HCT116 (cell line): Measurements from ENCODE around the gene OCEL1. TPM values are rescaled to one million over a fixed set of nuclear protein-coding genes. Genes with fewer than 3 reads are reported as not detected.

Source experiments
- ATAC-seq: fragments of 200-7000 bp; cut with Tn5 transposase; 2 replicates; pipeline ENCODE4 v1.9.1; 2020; ENCODE audit warnings: mild to moderate bottlenecking, moderate library complexity
- BruUV-seq: library from RNA; stranded (reverse); fragments of 400-500 nt; replicated peaks from 2 replicates; lab custom pipeline; 2021; lab: Mats Ljungman, UMichigan
- CTCF ChIA-PET: fragments of 300-600 bp; sonication (Branson Sonifier 250); formaldehyde crosslinking; loops from one replicate; lab custom pipeline; 2021; ENCODE audit warnings: antibody characterized with exemption; lab: Charles Lee
- POLR2A ChIA-PET: fragments of 300-600, 350-600 bp; sonication (Branson Sonifier 250); formaldehyde crosslinking; loops from one replicate; lab custom pipeline; 2021; ENCODE audit warnings: antibody characterized with exemption; lab: Charles Lee
- RAD21 ChIA-PET, 2 experiments: fragments of 300-600 bp; sonication (Branson Sonifier 250); formaldehyde crosslinking; loops; one replicate each; lab custom pipeline; 2023; ENCODE audit warnings: low total read pairs in 2 of 2; ENCODE audit not compliant: uncharacterized antibody in 2 of 2, unreplicated experiment in 2 of 2, low non-redundant PET in 1 of 2; lab: Charles Lee
- DNase-seq: peaks from one replicate; pipeline ENCODE4 v3.0.0-alpha.2; 2010; ENCODE audit warnings: low read depth, low spot score
- H2AFZ ChIP-seq: fragments of 200-600 bp; shearing (Covaris generic), sonication (generic); 2 replicates; pipeline ENCODE4 v1.6.1; 2017; ENCODE audit warnings: low read depth, mixed run types, mixed read lengths, antibody characterized with exemption, low read length; ENCODE audit not compliant: poor library complexity, severe bottlenecking
- H3K27ac ChIP-seq: 2 replicates; pipeline ENCODE4 v1.5.1; 2012; ENCODE audit warnings: low read depth, low read length
- H3K27me3 ChIP-seq: fragments of 200-600 bp; sonication (generic); 2 replicates; pipeline ENCODE4 v1.6.1; 2016; ENCODE audit warnings: mixed run types, low read length, mixed read lengths; ENCODE audit not compliant: insufficient read depth
- H3K36me3 ChIP-seq, 2 experiments: fragments of 200-500 bp in 1 of 2; fragments of 200-600 bp in 1 of 2; sonication (Bioruptor generic) in 1 of 2; sonication (generic) in 1 of 2; 2 replicates each; pipeline versions ENCODE4 v1.5.1 to v1.6.1; 2014 to 2016; ENCODE audit warnings: low read length in 2 of 2, inconsistent platforms in 1 of 2, mixed read lengths in 1 of 2, mixed run types in 1 of 2; ENCODE audit not compliant: insufficient read depth in 2 of 2, control insufficient read depth in 1 of 2
- H3K4me1 ChIP-seq, 2 experiments: fragments of 200-600 bp in 1 of 2; sonication (generic) in 1 of 2; 2 replicates each; pipeline versions ENCODE4 v1.5.1 to v1.6.1; 2012 to 2017; ENCODE audit warnings: low read length in 2 of 2, inconsistent platforms in 1 of 2, mild to moderate bottlenecking in 1 of 2, mixed read lengths in 1 of 2, mixed run types in 1 of 2, moderate library complexity in 1 of 2; ENCODE audit not compliant: insufficient read depth in 2 of 2, control insufficient read depth in 1 of 2
- H3K4me2 ChIP-seq: fragments of 200-600 bp; sonication (generic); 2 replicates; pipeline ENCODE4 v1.6.1; 2017; ENCODE audit warnings: mixed run types, low read length, mixed read lengths
- H3K4me3 ChIP-seq, 2 experiments: fragments of 200-600 bp in 1 of 2; sonication (generic) in 1 of 2; replicated peaks in 1 of 2; 2 replicates each; pipeline ENCODE4 v1.5.1; 2011 to 2016; ENCODE audit warnings: low read length in 2 of 2, control low read depth in 1 of 2, low read depth in 1 of 2, mild to moderate bottlenecking in 1 of 2, mixed read lengths in 1 of 2, mixed run types in 1 of 2
- H3K79me2 ChIP-seq: fragments of 200-600 bp; sonication (generic); 2 replicates; pipeline ENCODE4 v1.6.1; 2017; ENCODE audit warnings: mild to moderate bottlenecking, mixed run types, low read length, moderate library complexity, mixed read lengths; ENCODE audit not compliant: insufficient read depth
- H3K9ac ChIP-seq: fragments of 200-600 bp; sonication (generic); 2 replicates; pipeline ENCODE4 v1.6.1; 2016; ENCODE audit warnings: low read length, mixed read lengths
- H3K9me2 ChIP-seq: fragments of 200-600 bp; sonication (generic), shearing (Covaris generic); 2 replicates; pipeline ENCODE4 v1.6.1; 2017; ENCODE audit warnings: mixed run types, mild to moderate bottlenecking, moderate library complexity; ENCODE audit not compliant: insufficient read depth
- H3K9me3 ChIP-seq, 2 experiments: fragments of 200-500 bp in 1 of 2; fragments of 200-600 bp in 1 of 2; sonication (Bioruptor generic) in 1 of 2; sonication (generic) in 1 of 2; 2 replicates each; pipeline ENCODE4 v1.6.1; 2014 to 2017; ENCODE audit warnings: low read length in 2 of 2, mixed read lengths in 2 of 2, inconsistent platforms in 1 of 2, low read depth in 1 of 2, mild to moderate bottlenecking in 1 of 2, mixed run types in 1 of 2, moderate library complexity in 1 of 2; ENCODE audit not compliant: control insufficient read depth in 1 of 2, insufficient read depth in 1 of 2
- H4K20me1 ChIP-seq: fragments of 200-600 bp; sonication (generic), shearing (Covaris generic); 2 replicates; pipeline ENCODE4 v1.6.1; 2017; ENCODE audit warnings: mixed run types, mild to moderate bottlenecking, moderate library complexity; ENCODE audit not compliant: insufficient read depth
- ATF3 ChIP-seq: IDR thresholded peaks from 2 replicates; pipeline ENCODE4 v1.6.1; 2012
- CBX3 ChIP-seq: IDR thresholded peaks from 2 replicates; pipeline ENCODE4 v1.6.1; 2012; ENCODE audit warnings: low read depth
- CEBPB ChIP-seq: IDR thresholded peaks from 2 replicates; pipeline ENCODE4 v1.6.1; 2012; ENCODE audit warnings: low read depth
- EZH2 ChIP-seq: fragments of 200-600 bp; sonication (generic); IDR thresholded peaks from 2 replicates; pipeline ENCODE4 v1.6.1; 2017; ENCODE audit warnings: antibody characterized with exemption, mixed run types
- JUND ChIP-seq: IDR thresholded peaks from 2 replicates; pipeline ENCODE4 v1.6.1; 2012
- POLR2AphosphoS5 ChIP-seq: IDR thresholded peaks from 2 replicates; pipeline ENCODE4 v1.6.1; 2011; ENCODE audit warnings: mild to moderate bottlenecking, low read depth, low read length, moderate library complexity
- RAD21 ChIP-seq: IDR thresholded peaks from 2 replicates; pipeline ENCODE4 v1.6.1; 2012; ENCODE audit warnings: low read depth, mild to moderate bottlenecking
- REST ChIP-seq: IDR thresholded peaks from 2 replicates; pipeline ENCODE4 v1.6.1; 2012; ENCODE audit warnings: low read depth
- SIN3A ChIP-seq: IDR thresholded peaks from 2 replicates; pipeline ENCODE4 v1.6.1; 2012; ENCODE audit warnings: low read depth
- SP1 ChIP-seq: IDR thresholded peaks from 2 replicates; pipeline ENCODE4 v1.6.1; 2012; ENCODE audit warnings: low read depth
- ZBTB33 ChIP-seq: IDR thresholded peaks from 2 replicates; pipeline ENCODE4 v1.6.1; 2011; ENCODE audit warnings: mild to moderate bottlenecking, low read length, moderate library complexity; ENCODE audit not compliant: insufficient replicate concordance; ENCODE audit errors: extremely low read depth
- intact Hi-C: fragments of 100-400 bp; cut with micrococcal nuclease; formaldehyde crosslinking; loops from 2 replicates; pipeline ENCODE4 v1.10.0; 2022
- total RNA-seq: library from RNA; stranded (reverse); gene quantifications from one replicate; pipeline ENCODE4 v1.2.1, GENCODE V29; 2021; ENCODE audit not compliant: unreplicated experiment

Gene OCEL1
- total RNA-seq, 1 experiment from 2014 or later: 39.8 TPM

- CTCF ChIA-PET: no interaction called here
- BruUV-seq: no TSS peak
- Histone ChIP-seq H3K9ac (no peak overlapping the region), H2AFZ (no peak overlapping the region), H3K27me3 (no peaks in the 10 kb centered on the region), H3K9me2 (no peaks in the 10 kb centered on the region), H3K4me3 (no peak overlapping the region), H3K79me2 (no peaks in the 10 kb centered on the region), H3K9me3 (no peaks in the 10 kb centered on the region), H3K4me2 (no peak overlapping the region), H3K36me3 (peaks cover 17 to 41% of the 10 kb centered on the region in 2 experiments), H4K20me1 (no peaks in the 10 kb centered on the region), H3K27ac (no peak overlapping the region), H3K4me1 (no peaks in the 10 kb centered on the region)
- POLR2A ChIA-PET: no interaction called here
- no peak for DNase-seq
- ATAC-seq: no peak
- intact Hi-C loops: no loop called here
- RAD21 ChIA-PET: no interaction called here
- TF ChIP-seq SIN3A (no peak), CBX3 (no peak), ZBTB33 (no peak), RAD21 (no peak), REST (no peak), JUND (no peak), CEBPB (no peak), EZH2 (no peak), SP1 (no peak), ATF3 (no peak), POLR2AphosphoS5 (no peak)
Measured at GRCh38 chr19:17275441-17276175, 49.6 kb downstream of the OCEL1 start.

Other genes starting within 250 kb of the OCEL1 start
- 0.20 TPM for gene CPAMD8, start 199.4 kb upstream of the OCEL1 start, total RNA-seq
- gene HAUS8, start 150.8 kb upstream of the OCEL1 start, total RNA-seq: 23.6 TPM
- gene MYO9B, start 150.4 kb upstream of the OCEL1 start, total RNA-seq: 74.6 TPM
- gene USE1, start 10.9 kb upstream of the OCEL1 start, total RNA-seq: 27.5 TPM
- gene NR2F6, start 19.7 kb downstream of the OCEL1 start, total RNA-seq: 88.0 TPM
- 0.15 TPM for gene USHBP1, start 38.5 kb downstream of the OCEL1 start, total RNA-seq
- 93.3 TPM for gene BABAM1, start 41.2 kb downstream of the OCEL1 start, total RNA-seq
- gene ANKLE1, start 55.7 kb downstream of the OCEL1 start, total RNA-seq: 14.8 TPM
- gene ABHD8, start 77.2 kb downstream of the OCEL1 start, total RNA-seq: 5.2 TPM
- 114 TPM for gene MRPL34, start 79.6 kb downstream of the OCEL1 start, total RNA-seq
- 68.6 TPM for gene DDA1, start 83.3 kb downstream of the OCEL1 start, total RNA-seq
- gene ANO8, start 108.6 kb downstream of the OCEL1 start, total RNA-seq: 22.9 TPM
- 73.0 TPM for gene GTPBP3, start 111.3 kb downstream of the OCEL1 start, total RNA-seq
- 0.47 TPM for gene PLVAP, start 151.1 kb downstream of the OCEL1 start, total RNA-seq
- gene CCDC194, start 168.0 kb downstream of the OCEL1 start, total RNA-seq: not detected
- gene BST2, start 179.4 kb downstream of the OCEL1 start, total RNA-seq: 5.4 TPM
- 91.7 TPM for gene MVB12A, start 193.8 kb downstream of the OCEL1 start, total RNA-seq
- gene TMEM221, start 222.4 kb downstream of the OCEL1 start, total RNA-seq: 3.4 TPM
- not detected for gene NXNL1, start 234.7 kb downstream of the OCEL1 start, total RNA-seq
- gene SLC27A1, start 244.3 kb downstream of the OCEL1 start, total RNA-seq: 22.5 TPM